Spinal cord (tissue), 10 donors: ENCODE measurements around the gene ATP2B2. TPM values are rescaled to one million over a fixed set of nuclear protein-coding genes. Genes with fewer than 3 reads are reported as not detected.

Experiments used
- DNase-seq, 6 donors: peaks; one replicate each; pipeline versions ENCODE4 v3.0.0 to v3.0.0-alpha.2; 2013 to 2015; ENCODE audit warnings: low spot score in 6 of 6, low read depth in 4 of 6
- H3K27ac ChIP-seq: one replicate; pipeline ENCODE4 v1.5.1; 2013; ENCODE audit warnings: low read depth, low read length, control low read depth
- H3K27me3 ChIP-seq: one replicate; pipeline ENCODE4 v1.6.1; 2013; ENCODE audit warnings: low read length; ENCODE audit not compliant: control insufficient read depth, insufficient read depth
- H3K36me3 ChIP-seq: one replicate; pipeline ENCODE4 v1.6.1; 2013; ENCODE audit warnings: low read length; ENCODE audit not compliant: control insufficient read depth, insufficient read depth
- H3K4me1 ChIP-seq: one replicate; pipeline ENCODE4 v1.6.1; 2013; ENCODE audit warnings: low read length; ENCODE audit not compliant: control insufficient read depth, insufficient read depth
- H3K4me3 ChIP-seq: one replicate; pipeline ENCODE4 v1.5.1; 2013; ENCODE audit warnings: low read depth, low read length, control low read depth
- H3K9me3 ChIP-seq: one replicate; pipeline ENCODE4 v1.6.1; 2013; ENCODE audit warnings: low read length; ENCODE audit not compliant: control insufficient read depth, insufficient read depth
- WGBS: methylation state at CpG from one replicate; pipeline ENCODE4 v1.1.5; 2013; ENCODE audit warnings: missing lambda C conversion rate; ENCODE audit not compliant: insufficient coverage; 5-methylcytosine and 5-hydroxymethylcytosine counted together
- polyA plus RNA-seq, 2 donors: library from polyadenylated mRNA; unstranded; fragments of 120-200 nt; gene quantifications; one replicate each; pipeline ENCODE4 v1.2.1, GENCODE V29; 2013; ENCODE audit not compliant: insufficient read length in 2 of 2
- total RNA-seq, 2 donors: library from RNA; depleted of rRNA in 1 of 2; stranded (reverse); fragments of 120-200 nt in 1 of 2; fragments of >200 nt in 1 of 2; gene quantifications; one replicate each; pipeline versions ENCODE4 v1.2.3 to v1.2.4, GENCODE V29; 2013 to 2014
- donor health status: healthy.

The ATP2B2 gene
- total and polyA plus RNA-seq, 4 donors, result 25.2 to 94.5 (median 80.4) TPM

DNA sequence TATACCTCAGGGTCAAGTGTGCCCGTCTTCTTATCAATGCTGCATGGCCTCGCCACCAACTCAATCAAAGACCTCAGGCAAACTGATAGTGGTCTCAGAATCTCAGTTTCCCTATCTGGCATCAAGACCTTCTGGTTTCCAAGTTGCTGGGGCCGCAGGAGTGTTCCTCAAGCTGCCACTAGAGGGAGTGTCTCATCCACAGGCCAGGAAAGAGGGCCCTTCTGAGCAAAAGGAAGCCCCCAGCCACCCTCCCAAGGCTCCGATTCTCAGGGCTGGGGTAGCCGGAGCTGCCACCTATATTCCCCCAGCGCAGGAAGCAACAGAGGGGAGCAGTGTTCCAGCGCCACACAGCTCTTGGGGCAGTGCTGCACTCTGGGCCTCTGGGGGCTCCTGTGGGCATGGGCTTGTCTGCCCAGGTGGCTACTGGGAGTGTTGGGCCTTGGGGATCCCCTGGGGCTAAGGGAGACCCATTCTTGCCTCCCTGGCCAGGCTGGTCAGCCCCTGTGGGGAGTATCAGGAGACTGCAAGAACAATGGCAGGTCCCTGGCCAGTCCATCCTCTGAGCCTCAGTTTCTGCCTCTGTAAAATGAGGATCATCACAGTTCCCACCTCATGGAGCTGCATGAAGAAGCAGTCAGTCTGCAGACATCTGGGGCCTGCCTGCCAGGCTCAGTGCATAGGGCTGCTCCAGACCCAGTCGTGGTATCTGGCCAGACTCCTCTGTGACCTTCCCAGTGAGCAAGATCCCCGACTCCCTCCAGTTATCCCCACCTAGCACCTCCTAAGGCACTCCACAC lies 161.0 kb downstream of the ATP2B2 start:
- peaks cover 88% of the 10 kb centered on the region for H3K36me3 ChIP-seq
- WGBS, result 23% methylated on average over 9 of the region's 9 CpGs
- no peak overlapping the region for H3K27ac ChIP-seq
- peak in 5 of 6 donors; percentile 43 to 89 (median 50) for DNase-seq
- peaks cover 7% of the 10 kb centered on the region for H3K4me1 ChIP-seq
- no peak overlapping the region for H3K4me3 ChIP-seq
- H3K9me3 ChIP-seq, result no peaks in the 10 kb centered on the region
- H3K27me3 ChIP-seq, result no peaks in the 10 kb centered on the region

DNA sequence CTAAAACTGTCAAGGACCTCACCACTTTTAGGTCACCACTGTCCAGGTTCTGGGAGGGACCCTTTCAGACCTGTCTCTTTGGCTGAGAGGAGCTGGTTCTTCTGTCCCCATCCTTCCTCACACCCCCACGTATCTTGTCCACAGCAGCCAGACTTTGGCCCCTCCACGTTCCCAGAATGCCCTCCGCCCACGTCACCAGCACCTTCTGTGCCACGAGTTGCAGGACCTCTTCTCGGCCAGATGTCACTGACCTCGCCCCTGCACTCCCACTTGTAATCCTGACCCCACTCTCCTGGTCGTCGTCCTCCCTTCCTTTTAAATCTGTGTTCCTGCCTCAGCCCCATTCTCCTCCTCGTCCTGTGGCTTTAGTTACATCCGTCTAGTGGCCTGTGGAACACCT lies 161.9 kb downstream of the ATP2B2 start:
- H3K4me1 ChIP-seq, result peaks cover 7% of the 10 kb centered on the region
- H3K36me3 ChIP-seq, result peaks cover 90% of the 10 kb centered on the region
- 74% methylated on average over 11 of the region's 11 CpGs for WGBS
- no peaks in the 10 kb centered on the region for H3K9me3 ChIP-seq
- no peak overlapping the region for H3K4me3 ChIP-seq
- no peaks in the 10 kb centered on the region for H3K27me3 ChIP-seq
- no peak for DNase-seq
- no peak overlapping the region for H3K27ac ChIP-seq

DNA sequence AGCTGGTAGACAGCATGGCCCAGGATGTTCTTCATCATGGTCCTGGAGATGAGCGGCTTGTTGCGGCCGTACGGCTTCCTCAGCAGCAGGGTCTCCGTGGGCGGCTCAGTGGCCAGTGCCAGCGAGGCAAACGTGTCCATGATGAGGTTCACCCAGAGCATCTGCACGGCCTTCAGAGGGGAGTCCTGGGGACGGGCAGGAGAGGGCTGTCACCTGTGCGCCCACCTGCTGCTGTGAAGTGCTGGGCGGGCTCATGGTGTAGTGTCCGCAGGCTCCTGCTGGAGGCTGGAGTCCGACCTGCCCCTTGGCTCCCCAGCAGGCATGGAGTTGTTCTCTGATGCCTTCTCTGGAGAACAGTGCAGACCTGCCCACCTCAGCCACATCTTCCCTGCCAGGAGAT lies 162.6 kb downstream of the ATP2B2 start:
- no peaks in the 10 kb centered on the region for H3K9me3 ChIP-seq
- H3K4me3 ChIP-seq, result no peak overlapping the region
- no peaks in the 10 kb centered on the region for H3K27me3 ChIP-seq
- no peak overlapping the region for H3K27ac ChIP-seq
- no peak for DNase-seq
- H3K36me3 ChIP-seq, result peaks cover 90% of the 10 kb centered on the region
- 89% methylated on average over 14 of the region's 14 CpGs for WGBS
- H3K4me1 ChIP-seq, result peaks cover 7% of the 10 kb centered on the region

DNA sequence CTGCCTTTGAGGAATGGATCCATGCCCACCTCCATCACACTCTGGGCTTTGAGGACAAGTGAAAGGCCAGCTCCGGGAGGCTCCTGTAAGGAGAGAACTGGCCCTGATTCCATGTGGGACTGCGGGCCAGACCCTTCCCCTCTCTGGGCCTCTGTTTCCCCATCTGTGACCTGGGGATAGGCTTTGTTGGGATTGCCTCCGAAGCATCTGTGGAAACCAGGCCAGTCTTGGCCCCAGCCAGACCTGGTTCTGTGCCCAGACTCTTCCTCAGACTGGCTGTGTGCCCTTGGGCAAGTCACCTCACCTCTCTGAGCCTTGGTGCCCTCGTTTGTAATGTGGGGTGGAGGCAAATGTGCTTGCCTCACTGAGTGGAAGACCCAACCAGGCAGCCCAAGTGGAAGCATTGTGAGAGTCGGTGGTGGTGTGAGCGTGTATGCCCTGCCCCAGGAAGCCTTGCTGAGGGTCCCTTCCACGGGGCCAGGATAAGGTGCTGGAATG lies 163.4 kb downstream of the ATP2B2 start:
- 74% methylated on average over 7 of the region's 7 CpGs for WGBS
- peaks cover 92% of the 10 kb centered on the region for H3K36me3 ChIP-seq
- no peak overlapping the region for H3K27ac ChIP-seq
- H3K4me1 ChIP-seq, result peaks cover 7% of the 10 kb centered on the region
- DNase-seq, result no peak
- H3K27me3 ChIP-seq, result no peaks in the 10 kb centered on the region
- H3K4me3 ChIP-seq, result no peak overlapping the region
- no peaks in the 10 kb centered on the region for H3K9me3 ChIP-seq

DNA sequence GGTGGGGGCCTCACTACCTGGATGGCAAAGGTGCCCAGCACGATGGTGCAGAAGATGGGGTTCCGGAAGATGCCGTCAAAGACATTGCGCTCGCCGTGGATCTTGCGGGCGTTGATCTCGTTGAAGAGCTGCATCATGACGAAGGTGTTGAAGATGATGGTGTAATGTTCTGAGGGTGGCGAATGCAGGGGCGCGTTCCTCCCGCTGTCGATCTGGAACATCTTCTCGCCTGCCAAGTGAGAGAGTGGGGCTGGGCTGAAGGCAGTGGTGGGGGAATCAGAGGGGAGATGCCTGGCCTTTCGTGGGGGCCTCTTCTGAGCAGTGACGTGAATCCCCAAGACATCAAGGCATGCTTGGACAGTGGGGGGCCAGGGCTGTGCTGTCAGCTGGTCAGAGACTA lies 164.9 kb downstream of the ATP2B2 start:
- Histone ChIP-seq H3K4me1 (peaks cover 7% of the 10 kb centered on the region), H3K27me3 (no peaks in the 10 kb centered on the region), H3K27ac (no peak overlapping the region), H3K4me3 (no peak overlapping the region), H3K36me3 (peaks cover 97% of the 10 kb centered on the region), H3K9me3 (no peaks in the 10 kb centered on the region)
- DNase-seq, result no peak
- WGBS, result 95% methylated on average over 18 of the region's 18 CpGs

DNA sequence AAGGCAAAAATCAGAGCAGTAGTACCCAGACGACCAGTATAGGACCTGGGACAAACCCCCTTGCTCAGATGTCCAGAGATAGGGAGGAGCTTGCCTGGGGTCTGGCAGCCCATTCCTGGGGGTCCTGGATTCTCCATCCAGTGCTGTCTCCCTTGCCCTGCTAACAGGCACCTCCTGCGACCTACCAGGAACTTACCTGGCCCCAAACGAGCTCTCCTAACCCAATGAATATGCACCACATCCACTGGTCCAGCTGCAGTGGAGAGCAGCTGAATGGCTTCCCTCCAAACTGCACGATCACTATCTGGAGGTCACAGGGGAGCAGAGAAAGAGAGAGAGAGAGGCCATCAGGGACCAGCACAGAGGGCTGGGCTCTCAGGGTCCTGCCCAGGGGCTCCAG lies 165.3 kb downstream of the ATP2B2 start:
- no peak overlapping the region for H3K27ac ChIP-seq
- peaks cover 97% of the 10 kb centered on the region for H3K36me3 ChIP-seq
- peaks cover 7% of the 10 kb centered on the region for H3K4me1 ChIP-seq
- WGBS, result 63% methylated on average over 3 of the region's 4 CpGs
- H3K4me3 ChIP-seq, result no peak overlapping the region
- H3K27me3 ChIP-seq, result no peaks in the 10 kb centered on the region
- DNase-seq, result no peak
- H3K9me3 ChIP-seq, result no peaks in the 10 kb centered on the region

DNA sequence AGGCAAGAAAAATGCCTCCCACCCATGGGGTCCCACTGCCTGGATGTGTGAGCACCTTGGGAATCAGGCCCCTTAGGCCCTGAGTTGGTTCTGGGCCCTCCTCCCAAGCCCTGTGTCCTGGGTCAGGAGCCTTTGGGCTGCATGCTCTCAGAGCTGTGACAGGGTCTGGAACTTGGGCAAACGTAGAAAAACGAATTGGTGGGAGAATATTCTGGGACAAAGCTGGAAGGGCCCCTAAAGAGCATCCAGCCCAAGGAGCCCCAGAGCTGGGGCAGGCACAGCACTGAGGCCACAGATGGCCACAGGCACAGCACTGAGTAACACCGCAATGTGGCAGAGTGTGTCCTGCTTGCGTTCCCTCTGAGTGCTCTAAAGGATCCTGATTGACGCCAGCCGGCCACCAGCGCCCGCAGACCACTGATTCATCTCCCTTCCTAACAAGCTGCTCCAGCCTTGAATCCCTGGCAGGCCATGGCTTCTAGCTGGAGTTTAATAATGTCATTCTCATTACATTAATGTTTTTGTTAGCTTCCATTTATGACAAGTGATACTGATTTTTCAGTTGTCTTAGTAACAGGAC lies 165.9 kb downstream of the ATP2B2 start:
- Histone ChIP-seq H3K36me3 (peaks cover 97% of the 10 kb centered on the region), H3K27me3 (no peaks in the 10 kb centered on the region), H3K9me3 (no peaks in the 10 kb centered on the region), H3K27ac (no peak overlapping the region), H3K4me3 (no peak overlapping the region), H3K4me1 (peaks cover 5% of the 10 kb centered on the region)
- 78% methylated on average over 4 of the region's 8 CpGs for WGBS
- no peak for DNase-seq

DNA sequence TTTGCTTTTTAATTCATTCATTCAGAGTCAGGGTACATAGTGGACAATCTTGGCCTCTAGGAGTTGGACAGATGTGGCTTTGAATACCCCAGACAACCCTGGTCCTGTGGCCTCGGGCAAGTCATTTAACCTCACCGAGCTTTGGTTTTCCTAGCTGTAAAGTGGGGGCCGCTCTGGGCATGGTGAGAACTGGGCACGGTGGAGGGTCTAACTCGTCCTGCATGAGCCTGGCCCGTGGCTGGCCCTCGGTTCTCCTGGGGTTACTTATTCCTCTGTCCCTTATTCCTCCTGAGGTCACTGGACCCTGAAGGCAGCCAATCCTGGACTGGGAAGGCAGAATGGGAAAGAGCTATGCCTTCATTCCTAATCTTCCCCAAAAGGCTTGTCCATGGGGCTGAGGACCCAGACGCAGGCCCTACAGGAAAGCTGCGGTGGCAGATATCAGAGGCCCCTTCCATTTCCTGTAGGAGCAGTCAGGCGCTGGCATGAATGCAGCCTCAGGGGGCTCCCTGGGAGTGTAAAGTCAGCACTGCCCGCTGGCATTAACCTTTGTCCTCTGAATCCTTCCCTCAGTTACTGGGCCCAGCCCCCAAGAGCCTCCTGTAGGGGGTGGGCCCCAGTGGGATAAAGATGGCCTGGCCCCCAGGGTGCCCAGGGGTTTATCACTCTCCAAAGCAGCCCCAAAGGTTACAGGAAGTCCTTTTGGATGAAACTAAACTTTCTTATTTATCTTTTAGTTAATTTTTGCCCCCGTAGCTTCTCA lies 166.6 kb downstream of the ATP2B2 start:
- 85% methylated on average over 11 of the region's 12 CpGs for WGBS
- Histone ChIP-seq H3K27me3 (no peaks in the 10 kb centered on the region), H3K4me1 (no peaks in the 10 kb centered on the region), H3K36me3 (peaks cover 97% of the 10 kb centered on the region), H3K27ac (no peak overlapping the region), H3K4me3 (no peak overlapping the region), H3K9me3 (no peaks in the 10 kb centered on the region)
- DNase-seq, result no peak

DNA sequence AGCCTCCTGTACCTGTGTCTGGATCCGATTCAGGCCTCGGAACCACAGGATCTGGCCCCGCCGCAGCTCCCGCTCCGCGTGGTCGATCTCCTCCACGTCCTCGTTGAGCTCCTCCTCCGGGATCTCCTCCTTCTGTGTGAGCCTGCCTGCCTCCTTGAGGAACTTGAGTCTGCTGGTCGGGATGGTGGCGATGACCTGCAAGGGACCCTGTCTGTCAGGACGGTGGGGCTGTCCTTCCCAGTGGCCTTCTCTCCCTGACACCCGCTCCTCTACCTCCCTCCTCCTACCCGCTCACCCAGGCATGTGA lies 167.3 kb downstream of the ATP2B2 start:
- Histone ChIP-seq H3K9me3 (no peaks in the 10 kb centered on the region), H3K4me3 (no peak overlapping the region), H3K4me1 (no peaks in the 10 kb centered on the region), H3K36me3 (peaks cover 98% of the 10 kb centered on the region), H3K27me3 (no peaks in the 10 kb centered on the region), H3K27ac (no peak overlapping the region)
- no peak for DNase-seq
- 81% methylated on average over 15 of the region's 16 CpGs for WGBS
